GM12892 (cell line): Measurements from ENCODE around the gene TMEM151A.

ENCODE experiments used
- DNase-seq: peaks from one replicate; pipeline ENCODE4 v3.0.0; 2011; ENCODE audit not compliant: insufficient read length
- FAIRE-seq: peaks from 2 replicates; lab custom pipeline; 2011; peaks lifted over from hg19 to GRCh38; lab: Jason Lieb, UNC
- POLR2A ChIP-seq: IDR thresholded peaks from 2 replicates; pipeline ENCODE4 v1.6.1; 2011; ENCODE audit warnings: low read depth, low read length, control low read depth
- POLR2AphosphoS5 ChIP-seq: IDR thresholded peaks from 2 replicates; pipeline ENCODE4 v1.6.1; 2011; ENCODE audit warnings: low read depth, low read length, control low read depth
- TAF1 ChIP-seq: IDR thresholded peaks from 2 replicates; pipeline ENCODE4 v1.6.1; 2011; ENCODE audit warnings: low read depth, mild to moderate bottlenecking, control low read depth, low read length, borderline replicate concordance

TMEM151A gene

GRCh38 chr11:66288671-66289547 is 2.8 kb upstream of the TMEM151A start, which contains the start of gene YIF1A:
YIF1A (minus strand) TSS chr11:66289143; CDS start chr11:66288985, 158 bp downstream.
- DNase-seq = peak; percentile 100
- peak; percentile 100 for FAIRE-seq

DNA sequence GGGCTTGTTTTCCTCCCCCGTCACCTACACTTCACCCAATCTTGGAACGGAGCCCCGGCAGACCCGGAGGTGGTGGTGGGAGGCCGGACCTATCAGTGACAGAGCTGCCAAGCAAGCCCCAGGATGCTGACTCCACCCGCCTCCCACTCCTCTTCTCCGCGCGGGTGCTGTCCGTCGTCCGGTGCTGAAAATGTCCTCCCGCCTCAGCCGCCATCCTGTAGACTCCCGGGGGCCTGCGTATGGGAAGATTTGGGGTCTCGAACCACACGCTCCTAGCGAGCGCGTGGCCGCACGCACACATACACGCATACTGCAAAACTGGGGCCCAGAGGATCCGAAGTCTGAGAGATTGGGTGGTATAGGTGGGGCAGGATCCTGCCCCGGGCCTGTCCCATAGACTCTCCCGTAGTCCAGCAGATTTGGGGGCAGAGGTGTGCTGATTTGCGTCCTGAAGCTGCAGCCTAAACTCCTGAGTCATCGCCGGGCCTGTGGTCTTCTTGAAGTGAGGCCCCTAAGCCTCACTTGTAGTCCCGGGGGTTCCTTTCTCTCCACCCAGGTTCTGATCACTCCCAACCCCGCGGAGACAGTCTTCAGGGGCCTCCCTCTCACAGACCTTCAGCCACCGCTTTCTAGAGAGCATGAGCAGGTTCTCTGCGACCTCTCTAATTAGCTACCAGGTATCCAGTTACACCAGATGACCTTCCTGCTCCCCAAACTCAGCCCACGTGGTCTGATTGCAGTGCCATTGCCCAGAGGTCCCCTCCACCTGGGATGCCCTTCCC is 2.0 kb upstream of the TMEM151A start:
- peak; percentile 90 for DNase-seq
- no peak for FAIRE-seq
- peak; percentile 22; the same call in 1 of the 2 replicates for TF ChIP-seq TAF1
- TF ChIP-seq POLR2A = no peak

More at GRCh38 chr11:66288671-66289547, 2.8 kb upstream of the TMEM151A start, which contains the start of gene YIF1A:
- TF ChIP-seq POLR2A = peak; percentile 89
- TF ChIP-seq POLR2AphosphoS5 = peak; percentile 71
- TF ChIP-seq TAF1 = 0 out of 2 replicates have a peak, but pooled peaks have one; percentile 27

GRCh38 chr11:66290330-66290621 is 1.4 kb upstream of the TMEM151A start:
- no peak for FAIRE-seq
- TF ChIP-seq POLR2AphosphoS5 (no peak), TAF1 (no peak), POLR2A (no peak)
- no peak for DNase-seq

GRCh38 chr11:66291303-66291705 is 390 bp upstream of the TMEM151A start:
- DNase-seq (no peak), FAIRE-seq (no peak)
- TF ChIP-seq POLR2A (no peak), POLR2AphosphoS5 (no peak), TAF1 (no peak)

DNA sequence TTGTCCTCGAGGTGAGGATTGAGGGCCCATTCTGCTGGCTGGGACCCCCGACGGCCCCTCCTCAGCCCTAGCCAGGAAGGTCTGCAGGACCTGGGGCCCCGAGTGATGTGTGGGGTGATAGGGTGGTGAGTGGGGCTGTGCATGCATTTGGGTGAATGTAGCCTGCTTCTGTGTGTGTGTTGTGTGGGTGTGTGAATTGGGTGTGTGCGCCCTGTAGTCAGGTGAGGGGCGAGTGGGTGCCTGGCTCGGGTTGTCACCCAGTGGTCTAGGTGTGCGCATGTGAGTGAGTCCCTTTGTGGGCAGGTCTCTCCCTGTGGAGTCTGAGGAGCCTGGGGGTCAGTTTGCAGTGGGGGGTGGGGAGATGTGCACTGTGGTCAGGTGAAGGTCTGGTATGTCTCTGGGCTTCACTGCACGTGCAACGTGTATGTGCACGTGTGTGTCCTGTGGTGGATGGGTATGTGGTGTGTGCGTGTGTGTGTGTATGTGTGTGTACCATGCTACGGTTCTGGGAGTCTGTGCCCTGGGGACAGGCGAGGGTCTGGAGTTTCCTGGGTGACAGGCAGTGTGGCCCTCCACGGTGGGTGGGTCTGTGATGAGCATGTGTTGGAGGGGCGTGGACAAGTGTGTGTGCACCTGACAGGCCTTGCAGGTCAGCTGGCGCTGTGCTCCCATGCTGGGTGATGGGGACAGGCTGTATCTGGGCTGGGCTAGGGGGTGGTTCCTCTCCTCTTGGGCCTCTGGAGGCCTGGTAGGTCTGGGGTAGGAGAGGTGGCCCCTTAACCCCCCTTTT is 1.0 kb downstream of the TMEM151A start:
- no peak for FAIRE-seq
- no peak for TF ChIP-seq TAF1
- no peak for TF ChIP-seq POLR2A
- no peak for TF ChIP-seq POLR2AphosphoS5

GRCh38 chr11:66293352-66293751 is 1.7 kb downstream of the TMEM151A start:
- no peak for DNase-seq
- TF ChIP-seq TAF1 (no peak), POLR2A (no peak), POLR2AphosphoS5 (no peak)
- no peak for FAIRE-seq

More for the DNA sequence above, 1.0 kb downstream of the TMEM151A start:
- DNase-seq = no peak

DNA sequence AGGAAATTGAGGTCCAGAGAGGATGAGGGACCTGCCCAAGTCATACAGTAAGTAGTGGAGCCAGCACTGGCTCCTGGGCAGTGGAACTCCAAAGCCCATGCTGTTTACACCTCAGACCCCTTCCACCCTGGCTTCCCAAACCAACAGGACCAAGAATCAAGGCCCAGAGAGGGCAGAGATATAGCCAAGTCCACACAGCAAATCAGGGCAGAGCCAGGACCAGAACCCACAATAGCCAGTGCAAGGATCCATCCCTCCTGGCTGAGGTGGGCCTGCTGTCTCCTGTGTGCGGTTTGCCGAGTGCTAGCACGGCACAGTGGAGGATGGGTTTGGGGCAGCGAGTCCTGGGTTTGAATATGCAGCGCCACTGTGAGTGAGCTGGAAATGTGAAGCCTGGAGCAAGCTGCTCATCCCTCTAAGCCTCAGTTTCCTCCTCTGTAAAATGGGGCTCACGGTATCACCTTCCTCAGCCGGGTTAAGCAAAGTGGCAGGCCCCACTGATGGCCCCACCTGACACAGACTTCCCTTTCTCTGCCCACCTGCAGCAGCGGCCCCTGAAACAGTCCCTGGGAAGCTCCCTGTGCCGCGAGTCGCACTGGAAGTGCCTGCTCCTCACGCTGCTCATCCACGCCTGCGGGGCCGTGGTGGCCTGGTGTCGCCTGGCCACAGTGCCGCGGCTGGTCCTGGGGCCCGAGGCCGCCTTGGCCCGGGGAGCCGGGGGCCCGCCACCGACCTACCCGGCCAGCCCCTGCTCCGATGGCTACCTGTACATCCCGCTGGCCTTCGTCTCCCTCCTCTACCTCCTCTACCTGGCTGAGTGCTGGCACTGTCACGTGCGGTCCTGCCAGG is 2.3 kb downstream of the TMEM151A start:
- FAIRE-seq (no peak), DNase-seq (no peak)
- TF ChIP-seq POLR2AphosphoS5 (no peak), POLR2A (no peak), TAF1 (no peak)

DNA sequence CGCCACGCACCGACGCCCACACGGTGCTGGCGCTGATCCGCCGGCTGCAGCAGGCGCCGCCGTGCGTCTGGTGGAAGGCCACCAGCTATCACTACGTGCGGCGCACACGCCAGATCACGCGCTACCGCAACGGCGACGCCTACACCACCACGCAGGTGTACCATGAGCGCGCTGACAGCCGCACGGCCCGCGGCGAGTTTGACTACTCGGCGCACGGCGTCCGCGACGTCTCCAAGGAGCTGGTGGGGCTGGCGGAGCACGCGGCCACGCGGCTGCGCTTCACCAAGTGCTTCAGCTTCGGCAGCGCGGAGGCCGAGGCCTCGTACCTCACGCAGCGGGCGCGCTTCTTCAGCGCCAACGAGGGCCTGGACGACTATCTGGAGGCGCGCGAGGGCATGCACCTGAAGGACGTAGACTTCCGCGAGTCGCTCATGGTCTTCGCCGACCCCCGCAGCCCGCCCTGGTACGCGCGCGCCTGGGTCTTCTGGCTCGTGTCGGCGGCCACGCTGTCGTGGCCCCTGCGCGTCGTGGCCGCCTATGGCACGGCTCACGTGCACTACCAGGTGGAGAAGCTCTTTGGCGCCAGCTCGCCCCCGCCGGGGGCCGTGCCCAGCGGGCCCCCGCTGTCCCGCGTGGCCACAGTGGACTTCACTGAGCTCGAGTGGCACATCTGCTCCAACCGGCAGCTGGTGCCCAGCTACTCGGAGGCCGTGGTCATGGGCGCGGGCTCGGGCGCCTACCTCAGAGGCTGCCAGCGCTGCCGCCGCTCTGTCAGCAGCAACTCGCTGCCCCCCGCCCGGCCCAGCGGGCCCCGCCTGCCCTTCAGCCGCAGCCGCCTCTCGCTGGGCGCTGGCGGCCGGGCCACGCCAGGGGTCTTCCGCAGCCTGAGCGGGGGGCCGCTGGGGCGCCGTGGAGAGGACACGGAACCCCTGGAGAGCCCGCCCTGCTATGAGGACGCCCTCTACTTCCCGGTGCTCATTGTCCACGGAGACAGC is 3.2 kb downstream of the TMEM151A start:
- TF ChIP-seq POLR2A = no peak
- no peak for TF ChIP-seq TAF1
- no peak for TF ChIP-seq POLR2AphosphoS5
- FAIRE-seq = no peak
- no peak for DNase-seq

GRCh38 chr11:66297610-66298009 is 5.9 kb downstream of the TMEM151A start:
- FAIRE-seq (no peak), DNase-seq (no peak)
- no peak for TF ChIP-seq POLR2A
- no peak for TF ChIP-seq TAF1
- no peak for TF ChIP-seq POLR2AphosphoS5

GRCh38 chr11:66299186-66299585 is 7.5 kb downstream of the TMEM151A start:
- TF ChIP-seq POLR2A (no peak), TAF1 (no peak), POLR2AphosphoS5 (no peak)
- no peak for FAIRE-seq
- no peak for DNase-seq
